Type B pancreatic cell (in vitro differentiated cells): Measurements from ENCODE around the gene CCDC146. TPM values are rescaled to one million over a fixed set of nuclear protein-coding genes. Genes with fewer than 3 reads are reported as not detected.

Experiments used
- DNase-seq: peaks from one replicate; pipeline ENCODE4 v3.0.0; 2021; ENCODE audit warnings: mixed read lengths; ENCODE audit not compliant: unreplicated experiment; ENCODE audit errors: extremely low spot score
- H3K27ac Mint-ChIP-seq: 2 replicates; pipeline ENCODE4 v1.8.0; 2021; ENCODE audit warnings: mild to moderate bottlenecking, mixed read lengths
- H3K27me3 Mint-ChIP-seq: 2 replicates; pipeline ENCODE4 v1.8.0; 2021; ENCODE audit warnings: mixed read lengths
- H3K36me3 Mint-ChIP-seq: 2 replicates; pipeline ENCODE4 v1.8.0; 2021; ENCODE audit warnings: mixed read lengths
- H3K4me1 Mint-ChIP-seq: one replicate; pipeline ENCODE4 v1.8.0; 2021; ENCODE audit warnings: mixed read lengths; ENCODE audit not compliant: unreplicated experiment
- H3K4me3 Mint-ChIP-seq: 2 replicates; pipeline ENCODE4 v1.8.0; 2021; ENCODE audit warnings: mild to moderate bottlenecking, mixed read lengths
- H3K9me3 Mint-ChIP-seq: 2 replicates; pipeline ENCODE4 v1.8.0; 2021; ENCODE audit warnings: mixed read lengths
- CTCF ChIP-seq: fragments of 200-600 bp; sonication (generic); conservative IDR thresholded peaks from 2 replicates; pipeline ENCODE4 v1.5.0; 2021; ENCODE audit warnings: antibody characterized with exemption, mild to moderate bottlenecking
- total RNA-seq: library from RNA; stranded (reverse); gene quantifications from 2 replicates; pipeline ENCODE4 v1.2.1, GENCODE V29; 2021; ENCODE audit warnings: low replicate concordance

Gene CCDC146
- total RNA-seq, 1 donor from 2014 or later = 15.3 TPM

- Mint-ChIP-seq H3K27ac (no peak overlapping the region), H3K9me3 (no peaks in the 10 kb centered on the region), H3K27me3 (no peaks in the 10 kb centered on the region), H3K4me1 (peaks cover 18% of the 10 kb centered on the region), H3K4me3 (no peak overlapping the region), H3K36me3 (no peaks in the 10 kb centered on the region)
- no peak for TF ChIP-seq CTCF
- DNase-seq = no peak
These were observed 213.2 kb downstream of the CCDC146 start for GRCh38 chr7:77335581-77335980.

GRCh38 chr7:77337456-77337990 lies 215.1 kb downstream of the CCDC146 start:
- DNase-seq = no peak
- H3K4me1 Mint-ChIP-seq = peaks cover 13% of the 10 kb centered on the region
- no peaks in the 10 kb centered on the region for H3K9me3 Mint-ChIP-seq
- peaks cover 2% of the 10 kb centered on the region for H3K27me3 Mint-ChIP-seq
- H3K36me3 Mint-ChIP-seq = no peaks in the 10 kb centered on the region
- no peak overlapping the region for H3K4me3 Mint-ChIP-seq
- no peak for TF ChIP-seq CTCF
- H3K27ac Mint-ChIP-seq = no peak overlapping the region

- peaks cover 2% of the 10 kb centered on the region for H3K27me3 Mint-ChIP-seq
- H3K27ac Mint-ChIP-seq = no peak overlapping the region
- H3K9me3 Mint-ChIP-seq = no peaks in the 10 kb centered on the region
- H3K36me3 Mint-ChIP-seq = no peaks in the 10 kb centered on the region
- DNase-seq = no peak
- no peak overlapping the region for H3K4me3 Mint-ChIP-seq
- no peak for TF ChIP-seq CTCF
- peaks cover 13% of the 10 kb centered on the region for H3K4me1 Mint-ChIP-seq
These were observed 215.8 kb downstream of the CCDC146 start for GRCh38 chr7:77338260-77338659.

GRCh38 chr7:77338883-77339629 lies 216.6 kb downstream of the CCDC146 start:
- Mint-ChIP-seq H3K4me3 (no peak overlapping the region), H3K27me3 (peaks cover 2% of the 10 kb centered on the region), H3K36me3 (no peaks in the 10 kb centered on the region), H3K4me1 (peaks cover 13% of the 10 kb centered on the region), H3K9me3 (no peaks in the 10 kb centered on the region), H3K27ac (no peak overlapping the region)
- DNase-seq = no peak
- TF ChIP-seq CTCF = no peak

GRCh38 chr7:77339726-77340125 lies 217.3 kb downstream of the CCDC146 start:
- no peak for TF ChIP-seq CTCF
- no peak for DNase-seq
- peaks cover 13% of the 10 kb centered on the region for H3K4me1 Mint-ChIP-seq
- H3K27me3 Mint-ChIP-seq = peaks cover 2% of the 10 kb centered on the region
- no peak overlapping the region for H3K27ac Mint-ChIP-seq
- no peaks in the 10 kb centered on the region for H3K36me3 Mint-ChIP-seq
- no peaks in the 10 kb centered on the region for H3K9me3 Mint-ChIP-seq
- H3K4me3 Mint-ChIP-seq = no peak overlapping the region

Other genes with a start within 250 kb of the CCDC146 start
- not detected in 2 replicates for gene SPDYE17, start 90.3 kb upstream of the CCDC146 start, total RNA-seq
- gene SPDYE18, start 60.1 kb upstream of the CCDC146 start, total RNA-seq = 0.36 TPM in 1 of 2 replicates, not detected in the other
- 0.99 and 1.9 TPM in 2 replicates for gene FGL2, start 77.2 kb downstream of the CCDC146 start, total RNA-seq